Sigmoid colon (tissue), 7 donors: ENCODE measurements around the gene CCL4. TPM values are rescaled to one million over a fixed set of nuclear protein-coding genes. Genes with fewer than 3 reads are reported as not detected.

Experiments
- DNase-seq: peaks from one replicate; pipeline ENCODE4 v3.0.0-alpha.2; 2019
- H3K27ac ChIP-seq, 4 donors: fragments of 200-600 bp; sonication (generic); one replicate each; pipeline ENCODE4 v1.5.1; 2016 to 2019; ENCODE audit warnings: mild to moderate bottlenecking in 1 of 4
- H3K27me3 ChIP-seq, 3 donors: fragments of 200-600 bp; sonication (generic); one replicate each; pipeline ENCODE4 v1.5.1; 2019; ENCODE audit warnings: mild to moderate bottlenecking in 1 of 3
- H3K36me3 ChIP-seq, 4 donors: fragments of 200-600 bp; sonication (generic); one replicate each; pipeline ENCODE4 v1.5.1; 2016 to 2019
- H3K4me1 ChIP-seq, 4 donors: fragments of 200-600 bp; sonication (generic); one replicate each; pipeline ENCODE4 v1.5.1; 2017 to 2019
- H3K4me3 ChIP-seq, 4 donors: fragments of 200-600 bp; sonication (generic); one replicate each; pipeline ENCODE4 v1.5.1; 2017 to 2019; ENCODE audit warnings: mild to moderate bottlenecking in 2 of 4, moderate library complexity in 1 of 4
- H3K9me3 ChIP-seq, 4 donors: fragments of 200-600 bp in 3 of 4; sonication (generic) in 3 of 4; one replicate each; pipeline versions ENCODE4 v1.5.1 to v1.6.1; 2013 to 2019
- EP300 ChIP-seq, 4 donors: sonication (generic); formaldehyde crosslinking; IDR thresholded peaks; one replicate each; pipeline ENCODE4 v1.6.1; 2017; ENCODE audit warnings: antibody characterized with exemption in 4 of 4
- POLR2A ChIP-seq, 2 donors: fragments of 450-650 bp; IDR thresholded peaks; one replicate each; pipeline ENCODE4 v1.6.1; 2016; ENCODE audit warnings: antibody characterized with exemption in 2 of 2, mild to moderate bottlenecking in 2 of 2, moderate library complexity in 2 of 2
- POLR2AphosphoS5 ChIP-seq, 4 donors: sonication (generic); formaldehyde crosslinking; IDR thresholded peaks; one replicate each; pipeline ENCODE4 v1.6.1; 2017; ENCODE audit warnings: antibody characterized with exemption in 4 of 4
- WGBS, 2 donors: extraction: QIAGEN DNeasy Blood & Tissue Kit; methylation state at CpG; one replicate each; pipeline ENCODE4 v1.1.7; 2013; 5-methylcytosine and 5-hydroxymethylcytosine counted together
- intact Hi-C: fragments of 100-400 bp; cut with DNase I; formaldehyde crosslinking; loops from one replicate; pipeline ENCODE4 v1.15.1; 2023
- polyA plus RNA-seq, 3 donors: library from polyadenylated mRNA; stranded (reverse); fragments of 200-250 nt; gene quantifications; one replicate each; pipeline ENCODE4 v1.2.3, GENCODE V29; 2013
- small RNA-seq, 3 donors: library from RNA; depleted of rRNA; stranded (forward); fragments of <200 nt; gene quantifications; one replicate each; pipeline ENCODE3, GENCODE V24; 2016
- total RNA-seq, 4 donors: library from RNA; depleted of rRNA; stranded (reverse); fragments of >200 nt; gene quantifications; one replicate each; pipeline ENCODE4 v1.1.0, GENCODE V29; 2016
- TF ChIP-seq, protein P1 (sequence below), 4 experiments: fragments of 450-650 bp in 3 of 4; fragments of 200-600 bp in 1 of 4; IDR thresholded peaks; one replicate each; pipeline ENCODE4 v1.5.1; 2016 to 2019; ENCODE audit warnings: antibody characterized with exemption in 4 of 4, mild to moderate bottlenecking in 3 of 4, moderate library complexity in 2 of 4
- donor health status: healthy with polysubstance abuse.
- donor health status: Bipolar disorder and iron deficiency.
- donor health status: healthy.

CCL4 gene
- total and polyA plus RNA-seq, 7 donors = 0.16 to 12.7 (median 3.0) TPM; not detected in 1

DNA sequence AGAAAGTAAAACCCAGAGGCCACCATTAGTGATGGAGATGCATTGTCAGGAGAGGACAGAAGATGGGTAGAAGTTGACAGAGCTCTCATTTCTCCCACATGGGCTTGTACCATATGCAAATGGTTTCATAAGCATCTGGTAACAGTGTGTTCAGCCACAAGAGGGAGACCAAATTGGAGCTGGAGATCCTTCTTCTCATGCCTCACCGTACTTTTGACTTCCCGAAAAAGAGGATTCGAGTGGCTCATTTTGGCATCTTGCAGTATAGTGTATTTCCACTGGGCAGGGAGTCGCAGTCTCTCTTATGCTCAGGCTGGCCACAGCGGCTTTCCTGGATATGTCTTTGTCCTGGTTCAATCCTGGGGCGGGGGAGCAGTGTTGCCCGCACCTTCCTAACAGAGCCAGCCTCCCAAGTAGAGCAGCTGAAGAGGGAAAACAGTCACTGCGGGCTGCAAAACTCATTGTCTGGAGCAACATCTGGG, 49.1 kb downstream of the CCL4 start:
- no peak for DNase-seq
- Histone ChIP-seq H3K27ac (no peak overlapping the region), H3K4me3 (no peak overlapping the region), H3K4me1 (peaks cover 0 to 12% (median 7%) of the 10 kb centered on the region in 4 donors), H3K27me3 (peaks cover 0 to 34% (median 0%) of the 10 kb centered on the region in 3 donors), H3K36me3 (no peaks in the 10 kb centered on the region), H3K9me3 (no peaks in the 10 kb centered on the region)
- 92 to 98% methylated on average over 8 of the region's 8 CpGs for WGBS, 2 donors
- intact Hi-C loops = no loop called here
- no peak for TF ChIP-seq EP300 (IDR thresholded peaks at IDR 0.05)

DNA sequence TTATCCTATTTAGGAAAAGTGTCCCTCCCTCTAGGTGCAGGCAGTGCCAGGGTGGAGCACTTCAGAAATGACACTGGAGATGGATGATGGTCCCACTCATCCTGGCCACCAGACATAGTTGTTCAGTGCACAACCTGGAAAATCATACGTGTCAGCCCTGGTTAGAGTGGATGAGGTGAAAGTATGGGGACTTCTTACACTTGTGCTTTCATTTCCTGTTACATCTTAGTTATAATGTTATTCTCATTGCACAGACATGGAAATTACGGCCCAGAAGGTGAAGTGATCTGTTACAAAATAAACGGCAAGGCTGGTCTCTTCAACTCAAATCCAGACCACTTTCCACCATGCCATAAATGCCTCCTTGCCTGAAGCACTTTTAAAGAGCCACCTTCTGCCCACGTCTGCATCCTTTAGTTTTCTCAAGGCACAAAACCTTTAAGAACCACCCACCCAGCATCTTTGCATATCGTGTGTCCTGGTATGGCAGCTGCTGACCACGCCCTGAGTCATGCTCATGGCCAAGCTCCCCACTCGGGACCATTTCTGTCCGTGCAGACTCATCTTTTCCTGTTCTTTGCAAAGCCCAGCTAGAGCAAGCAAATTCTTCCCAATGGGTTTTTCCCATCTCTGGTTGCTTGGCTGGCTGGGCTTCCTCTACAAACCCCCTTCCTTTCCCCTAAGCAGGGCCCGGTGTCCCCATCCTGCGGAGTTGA, 50.4 kb downstream of the CCL4 start:
- TF ChIP-seq, protein P1, sequence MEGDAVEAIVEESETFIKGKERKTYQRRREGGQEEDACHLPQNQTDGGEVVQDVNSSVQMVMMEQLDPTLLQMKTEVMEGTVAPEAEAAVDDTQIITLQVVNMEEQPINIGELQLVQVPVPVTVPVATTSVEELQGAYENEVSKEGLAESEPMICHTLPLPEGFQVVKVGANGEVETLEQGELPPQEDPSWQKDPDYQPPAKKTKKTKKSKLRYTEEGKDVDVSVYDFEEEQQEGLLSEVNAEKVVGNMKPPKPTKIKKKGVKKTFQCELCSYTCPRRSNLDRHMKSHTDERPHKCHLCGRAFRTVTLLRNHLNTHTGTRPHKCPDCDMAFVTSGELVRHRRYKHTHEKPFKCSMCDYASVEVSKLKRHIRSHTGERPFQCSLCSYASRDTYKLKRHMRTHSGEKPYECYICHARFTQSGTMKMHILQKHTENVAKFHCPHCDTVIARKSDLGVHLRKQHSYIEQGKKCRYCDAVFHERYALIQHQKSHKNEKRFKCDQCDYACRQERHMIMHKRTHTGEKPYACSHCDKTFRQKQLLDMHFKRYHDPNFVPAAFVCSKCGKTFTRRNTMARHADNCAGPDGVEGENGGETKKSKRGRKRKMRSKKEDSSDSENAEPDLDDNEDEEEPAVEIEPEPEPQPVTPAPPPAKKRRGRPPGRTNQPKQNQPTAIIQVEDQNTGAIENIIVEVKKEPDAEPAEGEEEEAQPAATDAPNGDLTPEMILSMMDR (IDR thresholded peaks at IDR 0.05) = no peak
- no peak for TF ChIP-seq POLR2A (IDR thresholded peaks at IDR 0.05)
- TF ChIP-seq POLR2AphosphoS5 (IDR thresholded peaks at IDR 0.05) = no peak
- no peak for TF ChIP-seq EP300 (IDR thresholded peaks at IDR 0.05)
- 73 to 78% methylated on average over 10 of the region's 10 CpGs for WGBS, 2 donors
- no peaks in the 10 kb centered on the region for H3K36me3 ChIP-seq
- intact Hi-C loops = no loop called here
- H3K27me3 ChIP-seq = peaks cover 0 to 34% (median 0%) of the 10 kb centered on the region in 3 donors
- DNase-seq = no peak
- no peak overlapping the region for H3K27ac ChIP-seq
- no peaks in the 10 kb centered on the region for H3K9me3 ChIP-seq
- H3K4me1 ChIP-seq = peaks cover 0 to 8% (median 7%) of the 10 kb centered on the region in 4 donors
- no peak overlapping the region for H3K4me3 ChIP-seq

Small RNA genes within 50 kb of the gene (small RNA-seq; reads per million reads assigned to genes)
- 0 reads per million in 3 donors for gene RN7SL301P

Other genes starting within 250 kb of the CCL4 start
- not detected for gene HEATR9, start 234.9 kb upstream of the CCL4 start, total RNA-seq
- gene HEATR9, start 234.9 kb upstream of the CCL4 start, polyA plus RNA-seq = under 1 TPM in 1 of 3 donors, not detected in 2; 0.06 TPM
- 1 to 10 TPM in 3 of 4 donors, not detected in 1; 1.8 to 3.3 (median 2.4) TPM for gene CCL5, start 223.5 kb upstream of the CCL4 start, total RNA-seq
- 10 to 100 TPM in 1 of 3 donors, 1 to 10 TPM in 2; 2.3 to 15.5 (median 3.6) TPM for gene CCL5, start 223.5 kb upstream of the CCL4 start, polyA plus RNA-seq
- not detected for gene RDM1, start 173.1 kb upstream of the CCL4 start, total RNA-seq
- 1 to 10 TPM in 1 of 3 donors, under 1 TPM in 1, not detected in 1; 0.92 to 3.6 TPM for gene RDM1, start 173.1 kb upstream of the CCL4 start, polyA plus RNA-seq
- not detected for gene LYZL6, start 160.1 kb upstream of the CCL4 start, total RNA-seq
- gene LYZL6, start 160.1 kb upstream of the CCL4 start, polyA plus RNA-seq = not detected
- 1 to 10 TPM in 1 of 4 donors, not detected in 3; 1.1 TPM for gene CCL16, start 122.3 kb upstream of the CCL4 start, total RNA-seq
- gene CCL16, start 122.3 kb upstream of the CCL4 start, polyA plus RNA-seq = under 1 TPM in 1 of 3 donors, not detected in 2; 0.10 TPM
- gene CCL14, start 117.1 kb upstream of the CCL4 start, total RNA-seq = 10 to 100 TPM; 13.0 to 30.0 (median 23.7) TPM
- 10 to 100 TPM in 1 of 3 donors, under 1 TPM in 1, not detected in 1; 0.60 to 14.2 TPM for gene CCL14, start 117.1 kb upstream of the CCL4 start, polyA plus RNA-seq
- gene CCL15, start 102.3 kb upstream of the CCL4 start, total RNA-seq = not detected
- gene CCL15, start 102.3 kb upstream of the CCL4 start, polyA plus RNA-seq = 10 to 100 TPM; 30.1 to 37.2 (median 33.7) TPM
- gene CCL23, start 85.9 kb upstream of the CCL4 start, total RNA-seq = 1 to 10 TPM in 3 of 4 donors, under 1 TPM in 1; 0.82 to 8.6 (median 4.2) TPM
- 10 to 100 TPM in 1 of 3 donors, not detected in 2; 18.6 TPM for gene CCL23, start 85.9 kb upstream of the CCL4 start, polyA plus RNA-seq
- gene CCL18, start 39.6 kb upstream of the CCL4 start, total RNA-seq = 1 to 10 TPM in 3 of 4 donors, not detected in 1; 1.4 to 2.9 (median 2.8) TPM
- gene CCL18, start 39.6 kb upstream of the CCL4 start, polyA plus RNA-seq = 10 to 100 TPM in 1 of 3 donors, 1 to 10 TPM in 2; 1.8 to 52.7 (median 4.9) TPM
- 1 to 10 TPM in 3 of 4 donors, not detected in 1; 1.2 to 2.4 (median 1.4) TPM for gene CCL3, start 13.7 kb upstream of the CCL4 start, total RNA-seq
- gene CCL3, start 13.7 kb upstream of the CCL4 start, polyA plus RNA-seq = 10 to 100 TPM in 1 of 3 donors, 1 to 10 TPM in 2; 3.6 to 22.4 (median 9.6) TPM
- 1 to 10 TPM in 3 of 4 donors, not detected in 1; 1.1 to 5.0 (median 1.5) TPM for gene TBC1D3B, start 72.8 kb downstream of the CCL4 start, total RNA-seq
- gene TBC1D3B, start 72.8 kb downstream of the CCL4 start, polyA plus RNA-seq = 1 to 10 TPM in 2 of 3 donors, not detected in 1; 2.7 to 4.8 TPM
- 1 to 10 TPM in 1 of 4 donors, not detected in 3; 2.2 TPM for gene CCL3L1, start 92.9 kb downstream of the CCL4 start, total RNA-seq
- 1 to 10 TPM; 1.2 to 2.4 (median 2.3) TPM for gene CCL3L1, start 92.9 kb downstream of the CCL4 start, polyA plus RNA-seq
- 1 to 10 TPM in 1 of 4 donors, not detected in 3; 1.8 TPM for gene CCL4L2, start 107.2 kb downstream of the CCL4 start, total RNA-seq
- 10 to 100 TPM in 1 of 3 donors, 1 to 10 TPM in 1, under 1 TPM in 1; 0.58 to 11.3 (median 6.0) TPM for gene CCL4L2, start 107.2 kb downstream of the CCL4 start, polyA plus RNA-seq
- not detected for gene TBC1D3I, start 160.7 kb downstream of the CCL4 start, total RNA-seq
- gene TBC1D3I, start 160.7 kb downstream of the CCL4 start, polyA plus RNA-seq = under 1 TPM in 1 of 3 donors, not detected in 2; 0.45 TPM
- gene TBC1D3G, start 220.1 kb downstream of the CCL4 start, total RNA-seq = 1 to 10 TPM in 1 of 4 donors, not detected in 3; 1.4 TPM
- gene TBC1D3G, start 220.1 kb downstream of the CCL4 start, polyA plus RNA-seq = under 1 TPM in 1 of 3 donors, not detected in 2; 0.46 TPM